Neural cell (in vitro differentiated cells): ENCODE data around the gene COX8A. TPM values are rescaled to one million over a fixed set of nuclear protein-coding genes. Genes with fewer than 3 reads are reported as not detected.

Source experiments
- H2AFZ ChIP-seq: fragments of 200-600, 300-800 bp; sonication (generic), shearing (Covaris generic); 2 replicates; pipeline ENCODE4 v1.6.0; 2014; ENCODE audit warnings: low read depth, mild to moderate bottlenecking, antibody characterized with exemption, low read length, moderate library complexity
- H3F3A ChIP-seq: fragments of 200-600 bp; shearing (Covaris generic); 2 replicates; pipeline ENCODE4 v1.6.1; 2016; ENCODE audit warnings: mild to moderate bottlenecking, moderate library complexity, mixed read lengths, antibody characterized with exemption, low read length; ENCODE audit not compliant: insufficient read depth, poor library complexity, severe bottlenecking
- H3K27ac ChIP-seq: fragments of 200-600, 300-800 bp; sonication (generic), shearing (Covaris generic); 2 replicates; pipeline ENCODE4 v1.5.1; 2014; ENCODE audit warnings: mild to moderate bottlenecking, low read length, moderate library complexity
- H3K27me3 ChIP-seq: fragments of 300-800, 200-600 bp; sonication (generic), shearing (Covaris generic); 2 replicates; pipeline ENCODE4 v1.6.0; 2014; ENCODE audit warnings: mild to moderate bottlenecking, low read depth, low read length, moderate library complexity; ENCODE audit not compliant: insufficient read depth
- H3K36me3 ChIP-seq: fragments of 300-800, 200-600 bp; sonication (generic), shearing (Covaris generic); 2 replicates; pipeline ENCODE4 v1.5.1; 2014; ENCODE audit warnings: mild to moderate bottlenecking, antibody characterized with exemption, low read length, moderate library complexity; ENCODE audit not compliant: insufficient read depth
- H3K4me2 ChIP-seq: fragments of 300-800, 200-600 bp; sonication (generic), shearing (Covaris generic); 2 replicates; pipeline ENCODE4 v1.6.0; 2014; ENCODE audit warnings: mild to moderate bottlenecking, low read length
- H3K4me3 ChIP-seq: fragments of 300-800, 200-600 bp; sonication (generic), shearing (Covaris generic); 2 replicates; pipeline ENCODE4 v1.5.1; 2014; ENCODE audit warnings: mild to moderate bottlenecking, low read length, moderate library complexity
- H3K79me2 ChIP-seq: fragments of 200-600 bp; shearing (Covaris generic); replicated peaks from 2 replicates; pipeline ENCODE4 v1.6.0; 2014; ENCODE audit warnings: mild to moderate bottlenecking, low read length, moderate library complexity; ENCODE audit not compliant: insufficient read depth
- H3K9ac ChIP-seq: fragments of 300-800, 200-600 bp; sonication (generic), shearing (Covaris generic); 2 replicates; pipeline ENCODE4 v1.6.1; 2016; ENCODE audit warnings: mild to moderate bottlenecking, low read length, mixed read lengths
- H3K9me2 ChIP-seq: fragments of 200-600 bp; shearing (Covaris generic); 2 replicates; pipeline ENCODE4 v1.6.1; 2016; ENCODE audit warnings: mild to moderate bottlenecking, low read length, mixed read lengths; ENCODE audit not compliant: insufficient read depth
- H3K9me3 ChIP-seq: fragments of 200-600, 300-800 bp; sonication (generic), shearing (Covaris generic); 2 replicates; pipeline ENCODE4 v1.6.1; 2016; ENCODE audit warnings: mild to moderate bottlenecking, mixed run types, low read length, moderate library complexity, mixed read lengths
- H4K20me1 ChIP-seq: fragments of 200-600 bp; shearing (Covaris generic); 2 replicates; pipeline ENCODE4 v1.6.1; 2016; ENCODE audit warnings: mild to moderate bottlenecking, mixed run types; ENCODE audit not compliant: insufficient read depth
- EP300 ChIP-seq: fragments of 450-650 bp; conservative IDR thresholded peaks from 2 replicates; pipeline ENCODE4 v1.6.1; 2014; ENCODE audit warnings: antibody characterized with exemption, mild to moderate bottlenecking, moderate library complexity; ENCODE audit not compliant: poor library complexity, severe bottlenecking
- EZH2 ChIP-seq: fragments of 200-600, 300-800 bp; shearing (Covaris generic), sonication (generic); IDR thresholded peaks from 2 replicates; pipeline ENCODE4 v1.6.1; 2014; ENCODE audit warnings: antibody characterized with exemption, low read length, borderline replicate concordance, mild to moderate bottlenecking; ENCODE audit not compliant: insufficient read depth, poor library complexity, severe bottlenecking
- MXI1 ChIP-seq: fragments of 450-650 bp; conservative IDR thresholded peaks from 2 replicates; pipeline ENCODE4 v1.6.1; 2014; ENCODE audit warnings: antibody characterized with exemption, mild to moderate bottlenecking; ENCODE audit not compliant: poor library complexity, severe bottlenecking
- POLR2AphosphoS5 ChIP-seq: IDR thresholded peaks from 2 replicates; pipeline ENCODE4 v1.6.1; 2012
- RAD21 ChIP-seq: fragments of 450-650 bp; conservative IDR thresholded peaks from 2 replicates; pipeline ENCODE4 v1.6.1; 2014; ENCODE audit warnings: antibody characterized with exemption, mild to moderate bottlenecking, moderate library complexity
- SMC3 ChIP-seq: fragments of 450-650 bp; conservative IDR thresholded peaks from 2 replicates; pipeline ENCODE4 v1.6.1; 2014; ENCODE audit warnings: antibody characterized with exemption, mild to moderate bottlenecking, moderate library complexity; ENCODE audit not compliant: poor library complexity
- TAF1 ChIP-seq: IDR thresholded peaks from 2 replicates; pipeline ENCODE4 v1.6.1; 2012; ENCODE audit warnings: low read depth
- polyA plus RNA-seq: library from polyadenylated mRNA; depleted of rRNA; stranded (reverse); fragments of >200 nt; gene quantifications from 2 replicates; pipeline ENCODE4 v1.2.3, GENCODE V29; 2014
- TF ChIP-seq, protein P1 (sequence below): IDR thresholded peaks from 2 replicates; pipeline ENCODE4 v1.6.1; 2012; ENCODE audit warnings: borderline replicate concordance
- TF ChIP-seq, protein P2 (sequence below): fragments of 450-650 bp; IDR thresholded peaks from 2 replicates; pipeline ENCODE4 v1.5.1; 2014; ENCODE audit warnings: antibody characterized with exemption, mild to moderate bottlenecking, moderate library complexity; ENCODE audit not compliant: poor library complexity, severe bottlenecking

Gene COX8A
- polyA plus RNA-seq, 1 donor from 2014 or later = 863 TPM

DNA sequence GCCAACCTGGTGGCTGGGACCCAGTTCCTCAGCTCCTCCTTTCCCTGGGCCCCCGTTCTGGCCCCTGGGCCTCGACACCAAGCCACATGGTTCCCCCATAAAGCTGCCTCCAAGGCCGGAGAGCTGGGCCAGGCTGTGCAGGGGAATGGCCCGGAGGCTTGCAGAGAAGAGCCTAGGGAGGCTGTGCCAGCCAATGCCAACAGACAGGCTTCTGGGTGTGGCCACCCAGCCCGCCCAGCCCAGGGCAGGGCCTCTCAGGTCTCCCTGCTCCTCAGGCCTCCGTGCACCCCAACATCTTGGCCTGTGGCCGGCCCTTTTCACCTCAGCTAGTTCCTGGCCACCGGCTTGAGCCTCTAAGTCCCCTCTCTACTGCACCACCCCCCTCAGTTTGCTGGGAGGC lies 43.9 kb downstream of the COX8A start:
- Histone ChIP-seq H4K20me1 (no peaks in the 10 kb centered on the region), H3K36me3 (no peaks in the 10 kb centered on the region), H3F3A (no peaks in the 10 kb centered on the region), H3K27me3 (no peaks in the 10 kb centered on the region), H2AFZ (no peak overlapping the region), H3K9me3 (no peaks in the 10 kb centered on the region), H3K27ac (no peak overlapping the region), H3K9me2 (no peaks in the 10 kb centered on the region), H3K4me3 (no peak overlapping the region), H3K4me2 (no peak overlapping the region), H3K9ac (no peak overlapping the region), H3K79me2 (no peaks in the 10 kb centered on the region)
- no peak for TF ChIP-seq TAF1
- TF ChIP-seq EP300 = no peak
- TF ChIP-seq, protein P1, sequence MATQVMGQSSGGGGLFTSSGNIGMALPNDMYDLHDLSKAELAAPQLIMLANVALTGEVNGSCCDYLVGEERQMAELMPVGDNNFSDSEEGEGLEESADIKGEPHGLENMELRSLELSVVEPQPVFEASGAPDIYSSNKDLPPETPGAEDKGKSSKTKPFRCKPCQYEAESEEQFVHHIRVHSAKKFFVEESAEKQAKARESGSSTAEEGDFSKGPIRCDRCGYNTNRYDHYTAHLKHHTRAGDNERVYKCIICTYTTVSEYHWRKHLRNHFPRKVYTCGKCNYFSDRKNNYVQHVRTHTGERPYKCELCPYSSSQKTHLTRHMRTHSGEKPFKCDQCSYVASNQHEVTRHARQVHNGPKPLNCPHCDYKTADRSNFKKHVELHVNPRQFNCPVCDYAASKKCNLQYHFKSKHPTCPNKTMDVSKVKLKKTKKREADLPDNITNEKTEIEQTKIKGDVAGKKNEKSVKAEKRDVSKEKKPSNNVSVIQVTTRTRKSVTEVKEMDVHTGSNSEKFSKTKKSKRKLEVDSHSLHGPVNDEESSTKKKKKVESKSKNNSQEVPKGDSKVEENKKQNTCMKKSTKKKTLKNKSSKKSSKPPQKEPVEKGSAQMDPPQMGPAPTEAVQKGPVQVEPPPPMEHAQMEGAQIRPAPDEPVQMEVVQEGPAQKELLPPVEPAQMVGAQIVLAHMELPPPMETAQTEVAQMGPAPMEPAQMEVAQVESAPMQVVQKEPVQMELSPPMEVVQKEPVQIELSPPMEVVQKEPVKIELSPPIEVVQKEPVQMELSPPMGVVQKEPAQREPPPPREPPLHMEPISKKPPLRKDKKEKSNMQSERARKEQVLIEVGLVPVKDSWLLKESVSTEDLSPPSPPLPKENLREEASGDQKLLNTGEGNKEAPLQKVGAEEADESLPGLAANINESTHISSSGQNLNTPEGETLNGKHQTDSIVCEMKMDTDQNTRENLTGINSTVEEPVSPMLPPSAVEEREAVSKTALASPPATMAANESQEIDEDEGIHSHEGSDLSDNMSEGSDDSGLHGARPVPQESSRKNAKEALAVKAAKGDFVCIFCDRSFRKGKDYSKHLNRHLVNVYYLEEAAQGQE = no peak
- no peak for TF ChIP-seq MXI1
- TF ChIP-seq RAD21 = no peak
- no peak for TF ChIP-seq EZH2
- no peak for TF ChIP-seq SMC3
- TF ChIP-seq POLR2AphosphoS5 = no peak
- TF ChIP-seq, protein P2, sequence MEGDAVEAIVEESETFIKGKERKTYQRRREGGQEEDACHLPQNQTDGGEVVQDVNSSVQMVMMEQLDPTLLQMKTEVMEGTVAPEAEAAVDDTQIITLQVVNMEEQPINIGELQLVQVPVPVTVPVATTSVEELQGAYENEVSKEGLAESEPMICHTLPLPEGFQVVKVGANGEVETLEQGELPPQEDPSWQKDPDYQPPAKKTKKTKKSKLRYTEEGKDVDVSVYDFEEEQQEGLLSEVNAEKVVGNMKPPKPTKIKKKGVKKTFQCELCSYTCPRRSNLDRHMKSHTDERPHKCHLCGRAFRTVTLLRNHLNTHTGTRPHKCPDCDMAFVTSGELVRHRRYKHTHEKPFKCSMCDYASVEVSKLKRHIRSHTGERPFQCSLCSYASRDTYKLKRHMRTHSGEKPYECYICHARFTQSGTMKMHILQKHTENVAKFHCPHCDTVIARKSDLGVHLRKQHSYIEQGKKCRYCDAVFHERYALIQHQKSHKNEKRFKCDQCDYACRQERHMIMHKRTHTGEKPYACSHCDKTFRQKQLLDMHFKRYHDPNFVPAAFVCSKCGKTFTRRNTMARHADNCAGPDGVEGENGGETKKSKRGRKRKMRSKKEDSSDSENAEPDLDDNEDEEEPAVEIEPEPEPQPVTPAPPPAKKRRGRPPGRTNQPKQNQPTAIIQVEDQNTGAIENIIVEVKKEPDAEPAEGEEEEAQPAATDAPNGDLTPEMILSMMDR = no peak

DNA sequence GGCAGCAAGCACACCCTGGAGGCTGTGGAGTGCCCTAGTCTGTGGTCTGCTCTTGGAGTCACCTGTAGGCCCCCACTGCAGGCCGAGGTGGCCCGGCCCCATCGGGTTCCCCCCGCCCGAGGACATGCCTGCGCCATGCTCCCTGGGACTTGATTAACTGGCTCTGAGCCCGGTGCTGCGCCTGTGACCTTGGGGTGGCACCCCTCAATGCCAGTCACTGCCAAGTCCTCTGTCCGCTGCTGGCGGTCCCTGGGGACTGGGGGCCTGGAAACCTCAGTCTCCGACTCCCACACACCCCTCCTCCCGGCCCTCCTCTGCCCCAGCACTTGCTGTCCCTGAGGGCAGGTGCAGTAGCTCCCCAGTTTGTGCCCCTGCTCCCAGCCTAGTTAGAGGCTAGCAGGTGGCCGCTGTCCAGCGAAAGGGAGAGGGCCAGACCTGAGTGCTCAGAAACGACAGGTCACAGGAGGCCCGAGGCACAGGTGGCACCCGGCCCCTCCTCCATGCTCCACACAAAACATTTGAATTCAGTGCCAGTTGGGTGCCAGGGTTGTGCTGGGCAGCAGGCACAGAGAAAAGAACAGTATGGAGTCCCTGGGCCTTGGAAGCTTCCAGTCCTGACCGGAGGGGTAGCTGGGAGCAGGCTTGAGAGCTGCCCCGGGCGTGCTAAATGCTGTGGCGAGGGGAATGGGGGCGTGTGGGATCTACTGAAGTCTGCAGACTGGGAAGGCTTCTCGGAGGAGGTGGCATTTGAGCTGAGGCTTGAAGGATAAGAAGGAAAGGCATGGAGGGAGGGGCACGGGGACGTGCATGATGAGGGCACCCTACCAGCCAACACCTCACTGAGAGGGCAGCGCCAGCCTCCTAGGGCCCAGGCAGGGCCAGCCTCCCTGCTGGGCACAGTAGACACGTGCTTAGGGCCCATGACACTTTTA lies 45.0 kb downstream of the COX8A start:
- Histone ChIP-seq H3F3A (no peaks in the 10 kb centered on the region), H3K79me2 (no peaks in the 10 kb centered on the region), H3K9me3 (no peaks in the 10 kb centered on the region), H3K4me2 (no peak overlapping the region), H3K27me3 (no peaks in the 10 kb centered on the region), H3K4me3 (no peak overlapping the region), H3K36me3 (no peaks in the 10 kb centered on the region), H3K9ac (no peak overlapping the region), H3K27ac (no peak overlapping the region), H2AFZ (no peak overlapping the region), H3K9me2 (no peaks in the 10 kb centered on the region), H4K20me1 (no peaks in the 10 kb centered on the region)
- TF ChIP-seq TAF1 (no peak), EZH2 (no peak), POLR2AphosphoS5 (no peak), RAD21 (no peak), SMC3 (no peak), EP300 (no peak), MXI1 (no peak)
- TF ChIP-seq, protein P2 = no peak
- TF ChIP-seq, protein P1 = no peak
